HepG2 (cell line): Measurements from ENCODE around the gene PGLYRP4. TPM values are rescaled to one million over a fixed set of nuclear protein-coding genes. Genes with fewer than 3 reads are reported as not detected.

Experiments used
- ATAC-seq: fragments of 200-7000 bp; cut with Tn5 transposase; 3 replicates; pipeline ENCODE4 v1.9.1; 2020; ENCODE audit warnings: mild to moderate bottlenecking, moderate library complexity
- BruUV-seq: library from RNA; stranded (reverse); fragments of 400-500 nt; replicated peaks from 2 replicates; lab custom pipeline; 2021; lab: Mats Ljungman, UMichigan
- CTCF ChIA-PET: fragments of 300-600 bp; formaldehyde crosslinking; extraction: SDS; loops from one replicate; lab custom pipeline; 2021; ENCODE audit warnings: low total read pairs, inconsistent platforms, low intra/inter-chr PET ratio; lab: Yijun Ruan, JAX
- POLR2A ChIA-PET: fragments of 350-600 bp; sonication (Branson Sonifier 250); formaldehyde crosslinking; loops from one replicate; lab custom pipeline; 2020; ENCODE audit warnings: antibody characterized with exemption, inconsistent platforms; lab: Yijun Ruan, JAX
- DNase-seq: peaks from one replicate; pipeline ENCODE4 v3.0.0-alpha.2; 2015; ENCODE audit warnings: low spot score
- FAIRE-seq: peaks from 3 replicates; lab custom pipeline; 2011; peaks lifted over from hg19 to GRCh38; lab: Jason Lieb, UNC
- H2AFZ ChIP-seq: one replicate; pipeline ENCODE4 v1.6.1; 2011; ENCODE audit warnings: low read length, inconsistent platforms
- H3K27ac ChIP-seq: fragments of 300-600 bp; 3 replicates; pipeline ENCODE4 v1.8.0; 2011; ENCODE audit warnings: mixed run types, mild to moderate bottlenecking, mixed read lengths, low read length, inconsistent platforms; ENCODE audit not compliant: insufficient read depth; ENCODE audit errors: extremely low read length
- H3K27me3 ChIP-seq, 2 experiments: fragments of 200-600 bp in 1 of 2; 2 replicates in 1 of 2; 3 replicates in 1 of 2; pipeline versions ENCODE4 v1.6.0 to v1.8.0; 2011; ENCODE audit warnings: low read length in 2 of 2, mild to moderate bottlenecking in 2 of 2, moderate library complexity in 2 of 2, inconsistent platforms in 1 of 2; ENCODE audit not compliant: insufficient read depth in 2 of 2, control insufficient read depth in 1 of 2
- H3K36me3 ChIP-seq, 2 experiments: fragments of 200-600 bp in 1 of 2; replicated peaks in 1 of 2; 2 replicates in 1 of 2; 3 replicates in 1 of 2; pipeline versions ENCODE4 v1.5.1 to v1.8.0; 2011; ENCODE audit warnings: low read length in 2 of 2, inconsistent platforms in 1 of 2; ENCODE audit not compliant: insufficient read depth in 2 of 2, control insufficient read depth in 1 of 2
- H3K4me1 ChIP-seq: 2 replicates; pipeline ENCODE4 v1.5.1; 2012; ENCODE audit warnings: low read length, inconsistent platforms; ENCODE audit not compliant: insufficient read depth
- H3K4me2 ChIP-seq: 2 replicates; pipeline ENCODE4 v1.6.0; 2011; ENCODE audit warnings: low read depth, low read length, inconsistent platforms
- H3K4me3 ChIP-seq, 3 experiments: fragments of 200-600 bp in 1 of 3; sonication (generic), shearing (Covaris generic) in 1 of 3; replicated peaks in 1 of 3; 2 replicates each; pipeline ENCODE4 v1.5.1; 2011 to 2016; ENCODE audit warnings: low read length in 3 of 3, inconsistent platforms in 2 of 3, low read depth in 2 of 3, mild to moderate bottlenecking in 2 of 3, control low read depth in 1 of 3, mixed read lengths in 1 of 3; ENCODE audit not compliant: insufficient read depth in 1 of 3
- H3K79me2 ChIP-seq: one replicate; pipeline ENCODE4 v1.6.1; 2011; ENCODE audit warnings: low read length, inconsistent platforms; ENCODE audit not compliant: insufficient read depth
- H3K9ac ChIP-seq: 2 replicates; pipeline ENCODE4 v1.6.0; 2011; ENCODE audit warnings: mild to moderate bottlenecking, low read depth, low read length, inconsistent platforms; ENCODE audit not compliant: insufficient read depth
- H3K9me3 ChIP-seq: 2 replicates; pipeline ENCODE4 v1.5.1; 2012; ENCODE audit warnings: mild to moderate bottlenecking, low read length
- H4K20me1 ChIP-seq: 2 replicates; pipeline ENCODE4 v1.6.0; 2011; ENCODE audit warnings: inconsistent platforms, mild to moderate bottlenecking, low read length, moderate library complexity; ENCODE audit not compliant: insufficient read depth
- FLYWCH1 ChIP-seq: sonication (generic); formaldehyde crosslinking; IDR thresholded peaks from 2 replicates; pipeline ENCODE4 v1.8.1; 2023; ENCODE audit warnings: mild to moderate bottlenecking, missing genetic modification reagents
- MYC ChIP-seq: sonication (generic); formaldehyde crosslinking; IDR thresholded peaks from 2 replicates; pipeline ENCODE4 v1.9.0; 2021; ENCODE audit warnings: missing genetic modification reagents, borderline replicate concordance
- PCBP2 ChIP-seq: fragments of 200-400 bp; formaldehyde crosslinking; optimal IDR thresholded peaks from 2 replicates; pipeline ENCODE3; 2018; ENCODE audit warnings: low read length, low read depth; ENCODE audit not compliant: poor library complexity, severe bottlenecking
- YEATS4 ChIP-seq: sonication (generic); formaldehyde crosslinking; IDR thresholded peaks from 2 replicates; pipeline ENCODE4 v1.4.0; 2020; ENCODE audit warnings: missing genetic modification reagents, borderline replicate concordance
- ZNF367 ChIP-seq: sonication (generic); formaldehyde crosslinking; IDR thresholded peaks from 2 replicates; pipeline ENCODE4 v1.4.0; 2020; ENCODE audit warnings: missing genetic modification reagents, borderline replicate concordance
- ZNF550 ChIP-seq: sonication (generic); formaldehyde crosslinking; IDR thresholded peaks from 2 replicates; pipeline ENCODE4 v1.4.0; 2020; ENCODE audit warnings: mild to moderate bottlenecking, missing genetic modification reagents, borderline replicate concordance
- ZNF720 ChIP-seq: sonication (generic); formaldehyde crosslinking; IDR thresholded peaks from 2 replicates; pipeline ENCODE4 v1.4.0; 2020; ENCODE audit warnings: missing genetic modification reagents
- ZNF878 ChIP-seq: sonication (generic); formaldehyde crosslinking; IDR thresholded peaks from 2 replicates; pipeline ENCODE4 v1.8.1; 2023; ENCODE audit warnings: mild to moderate bottlenecking, missing genetic modification reagents, moderate library complexity
- WGBS: methylation state at CpG from one replicate; pipeline ENCODE4 v1.1.6; 2017; ENCODE audit warnings: low lambda C conversion rate; 5-methylcytosine and 5-hydroxymethylcytosine counted together
- in situ Hi-C: cut with HindIII; loops from 2 replicates; pipeline ENCODE4 v1.10.0; 2017; ENCODE audit warnings: low pct_unique_long_range_greater_than_20kb; ENCODE audit not compliant: extremely low pct_ligation_motif_present
- intact Hi-C: fragments of 100-400 bp; cut with micrococcal nuclease; formaldehyde crosslinking; loops from one replicate; pipeline ENCODE4 v1.10.0; 2022; ENCODE audit not compliant: unreplicated experiment
- polyA plus RNA-seq, 8 experiments: library from polyadenylated mRNA; depleted of rRNA in 3 of 8; stranded (reverse) in 7 of 8; unstranded in 1 of 8; fragments of >200 nt; fragmentation: Illumina TruSeq in 4 of 8; extraction: Trizol in 4 of 8; gene quantifications; 2 replicates each; pipeline versions ENCODE4 v1.2.1 to v1.2.3, GENCODE V29; 2011 to 2016; ENCODE audit warnings: low read depth in 4 of 8, missing spikeins in 1 of 8, mixed read lengths in 1 of 8; ENCODE audit not compliant: insufficient read depth in 1 of 8
- total RNA-seq, 5 experiments: library from RNA; depleted of rRNA; stranded (reverse); fragments of >200 nt; fragmentation: Illumina TruSeq; extraction: Trizol; gene quantifications; 2 replicates each; pipeline ENCODE4 v1.2.3, GENCODE V29; 2016; ENCODE audit warnings: low read depth in 1 of 5
- TF ChIP-seq, protein P1 (sequence below): sonication (generic); formaldehyde crosslinking; IDR thresholded peaks from 2 replicates; pipeline ENCODE4 v1.9.0; 2021; ENCODE audit warnings: missing genetic modification reagents, borderline replicate concordance

PGLYRP4 gene
- total and polyA plus RNA-seq, 2 of the 13 experiments (the other 11 are each of a cell fraction or from before 2014, with no cell fraction given), result not detected

DNA sequence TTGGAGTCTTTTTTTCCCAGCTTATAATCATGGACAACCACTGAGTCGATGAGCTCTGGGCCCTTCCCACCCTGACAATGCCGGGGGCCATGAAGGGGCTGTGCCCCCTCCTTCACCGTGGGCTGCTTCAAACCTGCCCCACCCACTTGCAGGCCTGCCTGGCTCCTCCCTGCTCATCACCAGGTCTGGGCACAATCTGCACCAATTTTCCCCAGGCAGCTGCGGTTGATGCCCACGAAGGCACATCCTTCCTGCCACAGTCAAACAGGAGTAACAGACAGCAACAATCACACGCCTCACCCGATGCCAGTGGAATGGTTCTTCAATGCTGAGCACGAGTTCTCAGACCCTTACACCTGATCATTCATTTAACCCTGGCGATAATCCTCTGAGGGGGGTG, 54.8 kb downstream of the PGLYRP4 start:
- ATAC-seq (no peak), FAIRE-seq (no peak), DNase-seq (no peak)
- H3K27me3 ChIP-seq, result peaks cover 2 to 27% of the 10 kb centered on the region in 2 experiments; a peak in 4 of 5 replicates
- no peaks in the 10 kb centered on the region for H4K20me1 ChIP-seq
- no TSS peak for BruUV-seq
- no peak overlapping the region for H3K4me3 ChIP-seq
- no peak overlapping the region for H3K9ac ChIP-seq
- no peak overlapping the region for H2AFZ ChIP-seq
- H3K9me3 ChIP-seq, result no peaks in the 10 kb centered on the region
- H3K79me2 ChIP-seq, result no peaks in the 10 kb centered on the region
- no peaks in the 10 kb centered on the region for H3K4me1 ChIP-seq
- H3K36me3 ChIP-seq, result no peaks in the 10 kb centered on the region
- ChIA-PET POLR2A (no interaction called here), CTCF (no interaction called here)
- intact Hi-C loops, result no loop called here
- no peak overlapping the region for H3K27ac ChIP-seq
- WGBS, result 29% methylated on average over 9 of the region's 9 CpGs
- TF ChIP-seq ZNF550 (CRISPR knock-in tag) (no peak), ZNF720 (CRISPR knock-in tag) (no peak), YEATS4 (CRISPR knock-in tag) (no peak), MYC (CRISPR knock-in tag) (no peak), ZNF367 (CRISPR knock-in tag) (no peak), ZNF878 (CRISPR knock-in tag) (no peak), PCBP2 (no peak), FLYWCH1 (CRISPR knock-in tag) (no peak)
- TF ChIP-seq, protein P1, sequence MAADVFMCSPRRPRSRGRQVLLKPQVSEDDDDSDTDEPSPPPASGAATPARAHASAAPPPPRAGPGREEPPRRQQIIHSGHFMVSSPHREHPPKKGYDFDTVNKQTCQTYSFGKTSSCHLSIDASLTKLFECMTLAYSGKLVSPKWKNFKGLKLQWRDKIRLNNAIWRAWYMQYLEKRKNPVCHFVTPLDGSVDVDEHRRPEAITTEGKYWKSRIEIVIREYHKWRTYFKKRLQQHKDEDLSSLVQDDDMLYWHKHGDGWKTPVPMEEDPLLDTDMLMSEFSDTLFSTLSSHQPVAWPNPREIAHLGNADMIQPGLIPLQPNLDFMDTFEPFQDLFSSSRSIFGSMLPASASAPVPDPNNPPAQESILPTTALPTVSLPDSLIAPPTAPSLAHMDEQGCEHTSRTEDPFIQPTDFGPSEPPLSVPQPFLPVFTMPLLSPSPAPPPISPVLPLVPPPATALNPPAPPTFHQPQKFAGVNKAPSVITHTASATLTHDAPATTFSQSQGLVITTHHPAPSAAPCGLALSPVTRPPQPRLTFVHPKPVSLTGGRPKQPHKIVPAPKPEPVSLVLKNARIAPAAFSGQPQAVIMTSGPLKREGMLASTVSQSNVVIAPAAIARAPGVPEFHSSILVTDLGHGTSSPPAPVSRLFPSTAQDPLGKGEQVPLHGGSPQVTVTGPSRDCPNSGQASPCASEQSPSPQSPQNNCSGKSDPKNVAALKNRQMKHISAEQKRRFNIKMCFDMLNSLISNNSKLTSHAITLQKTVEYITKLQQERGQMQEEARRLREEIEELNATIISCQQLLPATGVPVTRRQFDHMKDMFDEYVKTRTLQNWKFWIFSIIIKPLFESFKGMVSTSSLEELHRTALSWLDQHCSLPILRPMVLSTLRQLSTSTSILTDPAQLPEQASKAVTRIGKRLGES, result no peak
- in situ Hi-C loops, result no loop called here
- H3K4me2 ChIP-seq, result no peak overlapping the region
